ENCODE data around the gene PDLIM7. TPM values are rescaled to one million over a fixed set of nuclear protein-coding genes. Genes with fewer than 3 reads are reported as not detected.

Gene PDLIM7
- total and polyA plus RNA-seq, 2 donors (not counting 3 experiments of a cell fraction or from before 2014, with no cell fraction given), result 314 to 318 TPM

DNA sequence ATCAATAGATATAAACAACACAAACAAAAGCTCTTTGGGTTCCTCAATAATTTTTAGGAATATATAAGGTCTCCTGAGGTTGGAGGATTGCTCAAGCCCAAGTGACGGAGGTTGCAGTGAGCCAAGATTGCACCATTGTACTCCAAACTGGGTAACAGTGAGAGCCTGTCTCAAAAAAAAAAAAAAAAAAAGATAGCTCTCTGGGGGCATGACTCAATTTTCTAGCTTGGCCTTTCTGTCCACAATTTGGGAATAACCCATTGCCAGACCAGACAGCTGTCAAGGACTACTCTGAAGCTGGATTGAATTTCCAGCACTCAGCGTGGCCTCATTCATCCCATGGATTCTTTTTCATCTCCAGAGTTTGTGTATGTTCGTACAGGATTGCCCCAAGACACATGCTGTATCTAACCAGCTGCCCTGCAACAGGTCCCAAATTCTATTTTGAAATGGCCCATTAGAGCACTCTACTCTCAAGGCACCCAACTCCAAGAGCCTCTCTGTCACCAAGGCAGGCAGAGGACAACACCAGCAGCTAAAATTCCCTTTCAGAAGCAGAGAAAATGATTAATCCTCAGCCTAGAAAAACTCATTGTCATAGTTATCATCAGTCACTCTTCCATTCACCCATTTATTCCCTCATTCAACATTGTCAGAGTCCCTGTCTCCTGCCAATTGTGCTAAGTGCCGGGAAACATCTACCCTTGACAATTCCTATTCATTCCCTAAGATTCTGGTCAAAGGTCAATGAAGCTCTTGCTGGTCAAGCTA lies 48.3 kb upstream of the PDLIM7 start:
- Histone ChIP-seq H3K4me3 (replicated peaks in 1 of 3; ENCODE audit: insufficient read depth in 1 of 3, low read depth in 1 of 3, low read length in 3 of 3) (no peak overlapping the region), H3K79me2 (ENCODE audit: control insufficient read depth, insufficient read depth, low read length) (peaks cover 67% of the 10 kb centered on the region), H3K9ac (replicated peaks; ENCODE audit: extremely low read depth, insufficient read depth, low read length) (no peak overlapping the region), H3K4me2 (ENCODE audit: insufficient read depth, low read length) (no peak overlapping the region), H3K9me3 (replicated peaks; ENCODE audit: control insufficient read depth, insufficient read depth, low read length) (no peaks in the 10 kb centered on the region), H3K4me1 (ENCODE audit: control insufficient read depth, extremely low read depth, insufficient read depth, low read length) (peaks cover 15% of the 10 kb centered on the region), H2AFZ (ENCODE audit: low read depth, low read length) (no peak overlapping the region), H3K27me3 (ENCODE audit: control insufficient read depth in 2 of 2, insufficient read depth in 2 of 2, low read length in 2 of 2) (no peaks in the 10 kb centered on the region), H3K9me1 (replicated peaks; ENCODE audit: control insufficient read depth, extremely low read depth, insufficient read depth, low read length) (no peaks in the 10 kb centered on the region), H4K20me1 (replicated peaks; ENCODE audit: control insufficient read depth, extremely low read depth, insufficient read depth, low read length) (peaks cover 9% of the 10 kb centered on the region), H3K36me3 (ENCODE audit: control insufficient read depth in 2 of 2, extremely low read depth in 1 of 2, insufficient read depth in 2 of 2, low read length in 2 of 2) (peaks cover 0 to 2% of the 10 kb centered on the region in 2 experiments), H3K27ac (ENCODE audit: insufficient read depth, low read depth, low read length) (peak overlapping the region; percentile 52)
- CTCF ChIA-PET, result interaction anchor here (0.8 to 1.7 kb wide), 9 partner anchors 8 to 61 kb away, joined by 3 to 7 read pairs (median 3); partner anchors contain the start of genes DDX41 and TMED9
- FAIRE-seq (no peak), DNase-seq (ENCODE audit: low read depth, low spot score) (no peak)
- TF ChIP-seq POLR2A (IDR thresholded peaks at IDR 0.05; ENCODE audit: low read depth, low read length) (no peak), MYC (IDR thresholded peaks at IDR 0.05; ENCODE audit: low read depth, low read length) (no peak), POLR2AphosphoS5 (IDR thresholded peaks at IDR 0.05; ENCODE audit: insufficient read depth, low read depth, low read length) (no peak), GATA2 (IDR thresholded peaks at IDR 0.05; ENCODE audit: insufficient read depth, insufficient read length, low read depth, low read length) (no peak), FOS (IDR thresholded peaks at IDR 0.05; ENCODE audit: borderline replicate concordance, insufficient read depth, low read length) (no peak), EZH2 (IDR thresholded peaks at IDR 0.05; ENCODE audit: borderline replicate concordance, low read depth, low read length, severe bottlenecking) (no peak), JUN (IDR thresholded peaks at IDR 0.05; ENCODE audit: borderline replicate concordance, insufficient read depth, insufficient read length, low read depth) (no peak)
- TF ChIP-seq, protein P1, sequence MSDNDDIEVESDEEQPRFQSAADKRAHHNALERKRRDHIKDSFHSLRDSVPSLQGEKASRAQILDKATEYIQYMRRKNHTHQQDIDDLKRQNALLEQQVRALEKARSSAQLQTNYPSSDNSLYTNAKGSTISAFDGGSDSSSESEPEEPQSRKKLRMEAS (IDR thresholded peaks at IDR 0.05; ENCODE audit: insufficient read depth, insufficient read length), result no peak
- TF ChIP-seq, protein P2, sequence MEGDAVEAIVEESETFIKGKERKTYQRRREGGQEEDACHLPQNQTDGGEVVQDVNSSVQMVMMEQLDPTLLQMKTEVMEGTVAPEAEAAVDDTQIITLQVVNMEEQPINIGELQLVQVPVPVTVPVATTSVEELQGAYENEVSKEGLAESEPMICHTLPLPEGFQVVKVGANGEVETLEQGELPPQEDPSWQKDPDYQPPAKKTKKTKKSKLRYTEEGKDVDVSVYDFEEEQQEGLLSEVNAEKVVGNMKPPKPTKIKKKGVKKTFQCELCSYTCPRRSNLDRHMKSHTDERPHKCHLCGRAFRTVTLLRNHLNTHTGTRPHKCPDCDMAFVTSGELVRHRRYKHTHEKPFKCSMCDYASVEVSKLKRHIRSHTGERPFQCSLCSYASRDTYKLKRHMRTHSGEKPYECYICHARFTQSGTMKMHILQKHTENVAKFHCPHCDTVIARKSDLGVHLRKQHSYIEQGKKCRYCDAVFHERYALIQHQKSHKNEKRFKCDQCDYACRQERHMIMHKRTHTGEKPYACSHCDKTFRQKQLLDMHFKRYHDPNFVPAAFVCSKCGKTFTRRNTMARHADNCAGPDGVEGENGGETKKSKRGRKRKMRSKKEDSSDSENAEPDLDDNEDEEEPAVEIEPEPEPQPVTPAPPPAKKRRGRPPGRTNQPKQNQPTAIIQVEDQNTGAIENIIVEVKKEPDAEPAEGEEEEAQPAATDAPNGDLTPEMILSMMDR (IDR thresholded peaks at IDR 0.05; ENCODE audit: extremely low read depth in 1 of 2, insufficient read depth in 1 of 2, low read depth in 1 of 2, low read length in 2 of 2), result no peak
- intact Hi-C loops (cut with micrococcal nuclease), result loop anchor here (2.0 kb wide), 1 partner anchor 51 kb away; no protein-coding TSS in a partner anchor
- dilution Hi-C loops (cut with MboI; ENCODE audit: extremely low pct_ligation_motif_present, low sequenced_read_pairs), result no loop called here
- no TSS peak for BruUV-seq (replicated peaks)
- POLR2A ChIA-PET, result interaction anchor here (0.6 kb wide), 1 partner anchor 47 kb away, joined by 3 read pairs; no protein-coding TSS in a partner anchor
